Measurements from ENCODE around the gene SLIT1.
"Not testable (repeated sequence)": the region's sequence is repeated elsewhere in the genome, so short reads cannot be mapped to it uniquely, and the experiment has no call there.

Gene SLIT1

GRCh38 chr10:97046456-97047082 lies 139.2 kb downstream of the SLIT1 start:
- DNase-seq (ENCODE audit: low read depth in 2 of 2): no peak

- no peak for DNase-seq (ENCODE audit: low read depth in 2 of 2)
These were observed 142.2 kb downstream of the SLIT1 start for GRCh38 chr10:97043563-97043855.

GRCh38 chr10:97042716-97043562 lies 142.8 kb downstream of the SLIT1 start:
- no peak for DNase-seq (ENCODE audit: low read depth in 2 of 2)

DNA sequence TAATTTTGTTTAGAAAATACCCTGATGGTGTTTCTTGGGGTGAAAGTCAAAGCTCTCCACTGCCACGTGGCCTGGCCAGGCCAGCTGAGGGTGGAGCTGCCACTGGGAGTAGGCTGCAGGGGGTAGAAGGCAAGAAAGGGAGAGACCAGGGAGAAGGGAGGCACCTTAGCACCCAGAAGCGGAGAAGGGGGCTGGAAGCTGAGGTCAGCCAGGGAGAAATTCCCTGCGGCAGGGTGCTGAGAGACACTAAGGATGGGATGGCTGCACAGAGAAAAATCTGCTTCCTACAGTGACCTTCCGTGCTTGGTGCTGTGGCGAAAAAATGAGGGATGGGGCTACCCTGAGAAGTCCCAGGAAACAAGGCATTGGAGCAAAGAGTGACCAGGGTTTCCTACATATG lies 143.7 kb downstream of the SLIT1 start:
- DNase-seq (ENCODE audit: low read depth in 2 of 2): no peak

- DNase-seq (ENCODE audit: low read depth in 2 of 2): no peak
These were observed 145.1 kb downstream of the SLIT1 start for GRCh38 chr10:97040706-97041105.

DNA sequence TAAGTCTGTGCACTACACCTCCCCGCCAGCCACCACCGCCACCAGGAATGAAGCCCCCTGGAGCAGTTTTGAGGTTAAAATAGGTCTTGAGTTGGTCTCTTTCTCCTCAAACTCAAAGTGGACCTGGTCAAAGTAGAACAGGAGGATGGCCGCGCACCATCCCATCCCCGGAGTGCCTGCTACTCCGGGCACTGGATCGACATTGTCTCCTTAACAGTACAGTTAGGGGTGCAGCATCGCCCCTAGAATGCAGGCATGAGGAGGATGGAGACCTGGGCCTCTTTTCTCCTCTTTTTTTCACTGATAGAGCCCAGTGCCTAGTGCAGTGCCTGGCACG lies 145.5 kb downstream of the SLIT1 start:
- no peak for DNase-seq (ENCODE audit: low read depth in 2 of 2)

- no peak for DNase-seq (ENCODE audit: low read depth in 2 of 2)
These were observed 146.1 kb downstream of the SLIT1 start for GRCh38 chr10:97039538-97040247.

DNA sequence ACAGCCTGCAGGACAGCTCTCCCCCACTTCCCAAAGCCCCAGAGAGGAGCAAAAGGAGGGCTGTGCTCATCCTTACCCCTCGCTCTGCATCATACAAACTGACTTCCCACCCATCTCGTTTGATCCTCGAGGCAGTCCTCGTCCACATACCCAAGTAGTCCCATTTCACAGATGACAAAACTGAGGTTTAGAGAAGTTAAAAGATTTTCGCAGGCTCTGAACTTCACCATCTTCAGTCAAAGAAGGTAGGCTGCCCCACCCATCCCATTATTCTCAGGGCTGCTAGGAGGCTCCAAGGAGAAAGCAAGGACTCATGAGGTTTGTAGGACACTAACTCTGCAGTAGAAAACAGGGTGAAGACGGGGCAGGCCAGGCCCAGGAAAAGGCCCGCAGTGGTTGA lies 147.1 kb downstream of the SLIT1 start:
- DNase-seq (ENCODE audit: low read depth in 2 of 2): no peak

GRCh38 chr10:97037365-97038361 lies 148.1 kb downstream of the SLIT1 start:
- peak; percentile 35 to 42 for DNase-seq (ENCODE audit: low read depth in 2 of 2)

GRCh38 chr10:97034958-97035769 lies 150.6 kb downstream of the SLIT1 start:
- DNase-seq (ENCODE audit: low read depth in 2 of 2): no peak

DNA sequence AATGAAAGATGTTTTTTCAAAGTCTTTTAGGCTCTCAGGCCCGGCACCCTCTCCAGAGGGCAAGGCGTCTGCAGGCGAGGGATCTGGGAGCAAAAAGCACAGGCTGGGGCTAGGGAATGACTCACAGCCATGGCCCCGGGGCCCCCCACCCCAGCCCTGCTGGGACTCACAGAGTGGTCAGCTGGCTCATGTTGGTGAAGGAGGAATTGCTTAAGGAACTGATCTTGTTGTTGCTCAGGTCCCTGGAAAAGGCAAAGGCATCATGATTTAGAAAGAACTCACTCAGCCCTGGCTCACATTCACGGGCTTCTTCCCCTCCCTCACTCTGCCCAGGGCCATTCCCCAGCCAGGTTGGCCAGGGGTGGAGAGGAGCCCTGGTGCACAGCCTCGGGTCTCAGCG lies 151.5 kb downstream of the SLIT1 start:
- DNase-seq (ENCODE audit: low read depth in 2 of 2): no peak

GRCh38 chr10:97033841-97034240 lies 151.9 kb downstream of the SLIT1 start:
- DNase-seq (ENCODE audit: low read depth in 2 of 2): not testable (repeated sequence)

DNA sequence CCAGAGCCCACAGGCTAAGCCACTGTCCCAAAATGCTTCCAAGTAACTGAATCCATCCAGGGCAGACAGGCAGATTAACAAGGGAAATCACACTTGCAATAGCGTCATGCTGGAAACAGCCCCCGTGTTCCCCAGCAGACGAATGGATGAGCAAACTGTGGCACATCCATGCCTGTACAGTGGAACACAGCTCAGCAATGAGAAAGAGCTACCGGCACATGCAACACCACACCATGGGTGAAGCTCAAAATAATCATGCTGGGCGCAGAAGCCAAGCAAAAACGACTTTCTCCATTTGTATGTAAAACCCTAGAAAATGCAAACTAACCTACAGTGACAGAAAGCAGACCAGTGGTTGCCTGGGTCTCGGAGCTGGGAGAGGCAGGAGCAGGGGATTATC lies 153.1 kb downstream of the SLIT1 start:
- DNase-seq (ENCODE audit: low read depth in 2 of 2): no peak

DNA sequence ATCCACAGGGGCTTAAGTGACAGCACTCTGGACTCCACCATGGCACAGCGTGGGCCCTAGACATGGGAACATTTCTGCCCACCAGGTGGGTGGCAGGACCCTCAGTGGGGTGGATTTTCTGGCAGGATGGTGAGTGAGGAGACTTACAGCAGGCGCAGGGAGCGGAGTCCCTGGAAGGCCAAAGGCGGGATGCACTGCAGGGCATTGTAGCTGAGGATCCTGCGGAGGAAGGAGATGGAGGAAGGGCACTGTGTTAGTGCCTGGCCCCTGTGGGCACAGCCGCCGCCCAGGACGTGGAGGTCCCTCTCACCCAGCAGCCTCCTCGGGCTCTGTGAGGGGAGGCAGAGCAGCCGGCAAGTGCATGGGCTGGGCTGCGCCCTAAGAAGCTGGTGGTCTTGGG lies 154.3 kb downstream of the SLIT1 start:
- no peak for DNase-seq (ENCODE audit: low read depth in 2 of 2)

- no peak for DNase-seq (ENCODE audit: low read depth in 2 of 2)
These were observed 154.9 kb downstream of the SLIT1 start for GRCh38 chr10:97030894-97031293.

DNA sequence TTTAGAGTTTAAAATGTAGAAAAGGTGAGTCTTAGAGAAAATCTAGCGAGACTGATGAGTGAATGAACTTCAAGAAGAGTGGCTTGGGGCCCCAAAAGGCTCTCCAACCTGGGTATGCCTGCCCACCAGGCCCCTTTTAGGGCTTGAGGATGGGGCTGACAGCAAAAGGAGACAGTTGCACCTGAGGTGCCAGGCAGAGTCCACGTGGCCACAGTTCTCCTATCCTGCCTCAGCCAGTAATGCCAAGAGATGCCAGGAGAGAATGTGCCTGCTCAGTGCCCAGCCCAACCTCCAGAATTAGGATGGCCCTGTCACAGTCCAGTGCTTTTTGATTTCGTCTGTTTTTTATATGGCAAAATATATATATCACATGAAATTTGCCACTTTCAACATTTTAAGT lies 156.5 kb downstream of the SLIT1 start:
- DNase-seq (ENCODE audit: low read depth in 2 of 2): no peak

DNA sequence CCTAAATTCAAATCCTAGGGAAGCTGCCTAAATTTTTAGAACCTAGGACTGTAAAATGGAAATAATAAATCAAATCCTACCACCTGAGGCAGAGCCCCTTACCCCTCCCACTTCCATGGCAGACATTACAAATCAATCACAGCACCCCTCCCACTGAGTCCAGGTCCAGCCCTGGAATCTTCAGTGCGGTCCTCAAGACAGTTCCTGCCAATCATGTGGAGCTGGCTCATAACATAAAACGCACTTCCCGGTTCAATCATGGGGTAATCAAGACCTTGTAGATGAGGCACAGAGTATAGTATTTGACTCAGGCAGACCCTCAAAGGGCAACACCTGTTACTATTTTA lies 157.0 kb downstream of the SLIT1 start:
- no peak for DNase-seq (ENCODE audit: low read depth in 2 of 2)

- DNase-seq (ENCODE audit: low read depth in 2 of 2): no peak
These were observed 157.5 kb downstream of the SLIT1 start for GRCh38 chr10:97028126-97028831.

DNA sequence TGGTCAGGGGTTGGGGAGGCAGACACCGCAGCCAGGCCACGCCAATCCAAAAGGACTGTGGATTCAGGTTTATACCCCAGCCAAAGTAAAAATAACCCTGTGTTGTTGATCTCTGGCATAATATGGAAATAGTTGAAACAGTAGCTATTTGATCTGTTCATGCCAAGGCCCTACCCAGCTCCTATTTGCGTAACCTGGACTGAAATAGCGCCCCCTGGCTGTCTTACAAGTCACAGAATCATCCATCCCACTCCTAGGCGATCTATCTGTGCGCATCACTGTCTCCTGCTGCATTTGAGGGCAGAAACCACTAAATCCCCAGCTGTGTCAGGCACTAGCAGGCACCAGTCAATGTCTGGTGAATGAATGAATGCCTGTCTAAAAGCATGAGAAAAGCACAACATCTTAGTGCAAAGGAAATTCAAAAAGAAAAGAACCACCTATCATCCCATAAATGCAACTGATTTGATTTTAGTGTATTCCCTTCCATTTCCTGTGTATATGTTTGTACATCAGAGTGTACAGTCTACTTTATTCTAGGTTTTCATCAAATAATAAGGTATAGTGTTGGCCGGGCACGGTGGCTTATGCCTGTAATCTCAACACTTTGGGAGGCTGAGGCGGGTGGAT lies 160.0 kb downstream of the SLIT1 start:
- peak in 1 of 2 donors; percentile 34 for DNase-seq (ENCODE audit: low read depth in 2 of 2)
